K562 (cell line): ENCODE measurements around the gene APOC1. TPM values are rescaled to one million over a fixed set of nuclear protein-coding genes. Genes with fewer than 3 reads are reported as not detected.

Source experiments
- ATF1 ChIP-seq, 2 experiments: fragments of 450-650 bp in 1 of 2; IDR thresholded peaks; 2 replicates each; pipeline ENCODE4 v1.6.1; 2016; ENCODE audit warnings: missing compliant biosample characterization in 1 of 2, missing genetic modification characterization in 1 of 2
- CREBBP ChIP-seq: IDR thresholded peaks from one replicate; pipeline ENCODE4 v1.6.1; 2012; ENCODE audit warnings: low read depth, mild to moderate bottlenecking, control low read depth, inconsistent platforms, low read length
- E4F1 ChIP-seq: fragments of 250-450 bp; sonication (Bioruptor Pico); IDR thresholded peaks from 2 replicates; pipeline ENCODE4 v1.5.0; 2021; ENCODE audit warnings: mild to moderate bottlenecking, borderline replicate concordance
- ELF1 ChIP-seq: fragments of 200-800 bp; sonication (Bioruptor generic); IDR thresholded peaks from 2 replicates; pipeline ENCODE4 v1.6.1; 2016; ENCODE audit warnings: missing genetic modification characterization, missing compliant biosample characterization
- HMG20B ChIP-seq: fragments of 250-450 bp; sonication (Bioruptor Pico); IDR thresholded peaks from 2 replicates; pipeline ENCODE4 v1.5.0; 2021; ENCODE audit warnings: mild to moderate bottlenecking
- ILF3 ChIP-seq: fragments of 450-650 bp; IDR thresholded peaks from 2 replicates; pipeline ENCODE4 v1.6.1; 2018; ENCODE audit warnings: antibody characterized with exemption, mild to moderate bottlenecking, moderate library complexity, borderline replicate concordance
- MEF2A ChIP-seq: IDR thresholded peaks from 2 replicates; pipeline ENCODE4 v1.6.1; 2011; ENCODE audit warnings: low read depth, mild to moderate bottlenecking, low read length, moderate library complexity; ENCODE audit not compliant: control insufficient read depth
- MTF1 ChIP-seq: fragments of 250-450 bp; sonication (Bioruptor Pico); IDR thresholded peaks from 2 replicates; pipeline ENCODE4 v1.9.0; 2021; ENCODE audit warnings: moderate library complexity, mild to moderate bottlenecking, inconsistent platforms, borderline replicate concordance
- NEUROD1 ChIP-seq: fragments of 150-350 bp; IDR thresholded peaks from 2 replicates; pipeline ENCODE4 v1.6.1; 2014; ENCODE audit warnings: borderline replicate concordance, low read length, low read depth; ENCODE audit not compliant: partially characterized antibody
- NRF1 ChIP-seq, 2 experiments: fragments of 450-650 bp; IDR thresholded peaks in 1 of 2; conservative IDR thresholded peaks in 1 of 2; 2 replicates each; pipeline ENCODE4 v1.6.1; 2014; ENCODE audit warnings: mild to moderate bottlenecking in 2 of 2
- RREB1 ChIP-seq: fragments of 250-450 bp; sonication (Bioruptor Pico); IDR thresholded peaks from 2 replicates; pipeline ENCODE4 v1.4.0; 2020
- SMARCE1 ChIP-seq: fragments of 450-650 bp; IDR thresholded peaks from 2 replicates; pipeline ENCODE4 v1.7.1; 2016; ENCODE audit warnings: mild to moderate bottlenecking
- SP2 ChIP-seq: IDR thresholded peaks from 2 replicates; pipeline ENCODE4 v1.6.1; 2011; ENCODE audit warnings: mild to moderate bottlenecking, low read depth, low read length, moderate library complexity; ENCODE audit not compliant: poor library complexity, severe bottlenecking; ENCODE audit errors: extremely low read depth
- SRF ChIP-seq, 2 experiments: fragments of 250-450, 450-650 bp in 1 of 2; sonication (Bioruptor Pico) in 1 of 2; sonication (generic) in 1 of 2; formaldehyde crosslinking; IDR thresholded peaks; 2 replicates each; pipeline versions ENCODE4 v1.5.0 to v1.5.1; 2020 to 2022; ENCODE audit warnings: mild to moderate bottlenecking in 1 of 2, missing genetic modification reagents in 1 of 2
- ZBED1 ChIP-seq: IDR thresholded peaks from 2 replicates; pipeline ENCODE4 v1.6.1; 2014
- ZBTB17 ChIP-seq: fragments of 450-650 bp; formaldehyde crosslinking; IDR thresholded peaks from 2 replicates; pipeline ENCODE4 v1.4.0; 2020; ENCODE audit warnings: mild to moderate bottlenecking
- ZNF263 ChIP-seq: sonication (generic); formaldehyde crosslinking; IDR thresholded peaks from 2 replicates; pipeline ENCODE4 v1.8.0; 2022; ENCODE audit warnings: mild to moderate bottlenecking, missing genetic modification reagents, borderline replicate concordance
- ZNF436 ChIP-seq: fragments of 250-450, 450-650 bp; sonication (Bioruptor Pico); formaldehyde crosslinking; IDR thresholded peaks from 2 replicates; pipeline ENCODE4 v1.7.0; 2020; ENCODE audit warnings: mild to moderate bottlenecking
- ZNF586 ChIP-seq: fragments of 450-650 bp; formaldehyde crosslinking; conservative IDR thresholded peaks from 2 replicates; pipeline ENCODE4 v1.4.0; 2020; ENCODE audit warnings: mild to moderate bottlenecking, moderate library complexity
- polyA plus RNA-seq, 8 experiments: library from polyadenylated mRNA; depleted of rRNA in 4 of 8; stranded (reverse) in 5 of 8; unstranded in 3 of 8; fragments of >200 nt; fragmentation: Nextera tagmentation in 2 of 8; fragmentation: Illumina TruSeq in 1 of 8; extraction: Ambion mirVana in 2 of 8; extraction: Trizol in 1 of 8; gene quantifications; 2 replicates each; pipeline versions ENCODE4 v1.2.1 to v1.2.3, GENCODE V29; 2011 to 2014; ENCODE audit warnings: inconsistent platforms in 1 of 8, missing spikeins in 1 of 8
- total RNA-seq, 7 experiments: library from RNA; depleted of rRNA in 6 of 7; stranded (reverse); fragments of >200 nt in 6 of 7; fragmentation: Illumina TruSeq in 2 of 7; extraction: Trizol in 2 of 7; gene quantifications; 2 replicates each; pipeline versions ENCODE4 v1.2.1 to v1.2.3, GENCODE V29; 2011 to 2021; ENCODE audit warnings: low replicate concordance in 1 of 7

The APOC1 gene
- total and polyA plus RNA-seq, 9 of the 15 experiments (the other 6 are each of a cell fraction or from before 2014, with no cell fraction given): 115 to 408 (median 220) TPM

GRCh38 chr19:44890366-44891015, 23.9 kb upstream of the APOC1 start (continued):
- TF ChIP-seq MEF2A: peak; percentile 62
- 0 out of 2 replicates have a peak, but pooled peaks have one; percentile 23 for TF ChIP-seq ZBED1
- peak; percentile 97 for TF ChIP-seq ELF1 (tag)
- no peak for TF ChIP-seq CREBBP
- peak; percentile 91 to 92 for TF ChIP-seq NRF1 (conservative IDR thresholded peaks at IDR 0.05 in 1 of 2, IDR thresholded peaks at IDR 0.05 in 1 of 2)
- TF ChIP-seq ZBTB17: no peak
- no peak for TF ChIP-seq E4F1 (CRISPR knock-in tag)
- TF ChIP-seq HMG20B (CRISPR knock-in tag): no peak
- TF ChIP-seq ILF3: no peak
- TF ChIP-seq ZNF263 (CRISPR knock-in tag): no peak
- no peak for TF ChIP-seq ZNF436 (CRISPR knock-in tag)
- TF ChIP-seq MTF1: no peak
- 0 out of 2 replicates have a peak, but pooled peaks have one; percentile 60 for TF ChIP-seq ZNF586 (CRISPR knock-in tag)
- TF ChIP-seq RREB1 (CRISPR knock-in tag): 0 out of 2 replicates have a peak, but pooled peaks have one; percentile 52
- peak; percentile 52 for TF ChIP-seq SP2
- TF ChIP-seq SMARCE1: no peak
- 0 out of 2 replicates have a peak, but pooled peaks have one; percentile 17 for TF ChIP-seq ATF1 (CRISPR knock-in tag; IDR thresholded peaks at IDR 0.05)
- TF ChIP-seq ATF1 (tag; IDR thresholded peaks at IDR 0.05): peak; percentile 93
- TF ChIP-seq NEUROD1: no peak
- peak in 1 of 2 experiments; percentile 50; a peak in 1 of 4 replicates for TF ChIP-seq SRF (CRISPR knock-in tag; IDR thresholded peaks at IDR 0.05)
